Endometrial microvascular endothelial cells (primary cell): ENCODE results near the gene APBB1IP. TPM values are rescaled to one million over a fixed set of nuclear protein-coding genes. Genes with fewer than 3 reads are reported as not detected.
"Not testable (repeated sequence)": the region's sequence is repeated elsewhere in the genome, so short reads cannot be mapped to it uniquely, and the experiment has no call there.

Source experiments
- in situ Hi-C: cut with HindIII; loops from 2 replicates; pipeline ENCODE4 v1.10.0; 2017; ENCODE audit warnings: low sequenced_read_pairs, low pct_unique_long_range_greater_than_20kb; ENCODE audit errors: inconsistent ontology term
- total RNA-seq: library from RNA; depleted of rRNA; stranded (reverse); fragments of >200 nt; gene quantifications from one replicate; pipeline ENCODE4 v1.2.3, GENCODE V29; 2015; ENCODE audit errors: inconsistent ontology term

Gene APBB1IP
- not detected for total RNA-seq

GRCh38 chr10:26437637-26438461, at the start of gene APBB1IP:
Gene APBB1IP, plus strand, starts transcription at chr10:26438341. Its CDS starts 53,986 bp downstream, at chr10:26492327.
- in situ Hi-C loops: no loop called here

DNA sequence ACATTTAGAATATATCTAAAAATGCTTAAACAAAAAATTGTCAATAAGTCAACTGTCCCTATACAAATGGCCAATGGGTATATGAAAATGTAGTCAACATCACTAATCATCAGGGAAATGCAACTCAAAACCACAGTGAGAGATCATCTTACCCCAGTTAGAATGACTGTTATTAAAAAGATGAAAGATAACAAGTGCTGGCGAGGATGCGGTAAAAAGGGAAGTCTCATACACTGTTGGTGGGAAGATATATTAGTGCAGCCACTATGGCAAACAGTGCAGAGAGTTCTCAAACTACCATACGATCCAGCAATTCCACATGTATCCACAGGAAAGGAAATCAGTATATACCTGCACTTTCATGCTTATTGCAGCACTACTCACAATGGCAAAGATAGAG, 48.6 kb upstream of the APBB1IP start:
- in situ Hi-C loops: no loop called here

GRCh38 chr10:26391701-26392695, 46.1 kb upstream of the APBB1IP start:
- in situ Hi-C loops: no loop called here

DNA sequence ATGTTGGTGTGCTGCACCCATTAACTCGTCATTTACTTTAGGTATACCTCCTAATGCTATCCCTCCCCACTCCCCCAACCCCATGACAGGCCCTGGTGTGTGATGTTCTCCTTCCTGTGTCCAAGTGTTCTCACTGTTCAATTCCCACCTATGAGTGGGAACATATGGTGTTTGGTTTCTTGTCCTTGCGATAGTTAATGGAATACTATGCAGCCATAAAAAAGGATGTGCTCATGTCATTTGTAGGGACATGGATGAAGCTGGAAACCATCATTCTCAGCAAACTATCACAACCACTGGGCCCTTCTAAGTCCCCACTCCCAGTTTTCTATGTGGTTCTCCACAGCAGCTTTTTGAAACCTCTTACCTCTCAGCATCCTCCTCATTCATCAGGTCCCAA, 39.8 kb upstream of the APBB1IP start:
- in situ Hi-C loops: not testable (repeated sequence)

- in situ Hi-C loops: no loop called here
Observed at GRCh38 chr10:26407406-26407969, 30.7 kb upstream of the APBB1IP start.

DNA sequence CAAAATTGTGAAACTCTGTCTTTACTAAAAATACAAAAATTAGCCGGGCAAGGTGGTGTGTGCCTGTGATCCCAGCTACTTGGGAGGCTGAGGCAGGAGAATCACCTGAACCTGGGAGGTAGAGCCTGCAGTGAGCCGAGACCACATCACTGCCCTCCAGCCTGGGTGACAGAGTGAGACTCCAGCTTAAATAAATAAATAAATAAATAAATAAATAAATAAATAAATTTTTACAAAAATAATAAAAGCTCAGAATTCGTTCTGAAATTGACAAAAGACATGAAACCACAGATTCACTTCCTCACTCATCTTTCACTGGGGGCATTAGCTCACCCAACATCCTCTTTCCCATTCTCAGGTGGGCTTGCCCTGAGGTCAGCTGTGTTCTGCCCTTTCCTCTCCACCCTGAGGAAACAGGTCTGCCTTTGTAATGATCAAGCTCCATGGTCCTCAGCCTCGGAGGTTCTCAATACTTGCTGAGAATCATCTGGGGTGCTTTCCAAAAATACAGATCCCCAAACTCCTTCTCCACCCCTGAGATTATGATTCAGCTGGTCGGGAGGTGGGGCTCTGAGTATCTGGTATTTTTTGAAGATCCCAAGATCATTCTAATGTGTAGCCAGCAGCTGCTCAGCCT, 29.2 kb upstream of the APBB1IP start:
- in situ Hi-C loops: no loop called here

GRCh38 chr10:26410356-26410755, 27.8 kb upstream of the APBB1IP start:
- in situ Hi-C loops: no loop called here

GRCh38 chr10:26412932-26413331, 25.2 kb upstream of the APBB1IP start:
- in situ Hi-C loops: no loop called here

DNA sequence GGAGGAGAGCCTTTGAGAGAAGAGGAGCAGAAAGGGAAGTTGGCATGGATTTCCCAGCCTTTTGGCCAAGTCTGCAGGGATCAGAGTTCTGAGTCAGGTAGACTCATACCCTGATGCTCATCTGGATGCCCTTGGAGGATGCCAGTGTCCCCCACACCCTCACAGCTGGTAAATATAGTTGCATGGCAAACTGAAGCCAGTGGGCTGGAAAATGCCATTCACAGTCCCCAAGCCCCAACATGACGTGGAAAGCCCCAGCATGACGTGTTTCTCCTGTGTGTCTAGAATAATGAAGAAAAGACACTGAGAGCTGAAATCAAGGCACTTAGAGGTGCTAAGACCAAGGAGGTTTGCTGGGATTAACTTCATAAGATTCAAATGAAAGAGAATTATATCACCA, 24.8 kb upstream of the APBB1IP start:
- in situ Hi-C loops: no loop called here

DNA sequence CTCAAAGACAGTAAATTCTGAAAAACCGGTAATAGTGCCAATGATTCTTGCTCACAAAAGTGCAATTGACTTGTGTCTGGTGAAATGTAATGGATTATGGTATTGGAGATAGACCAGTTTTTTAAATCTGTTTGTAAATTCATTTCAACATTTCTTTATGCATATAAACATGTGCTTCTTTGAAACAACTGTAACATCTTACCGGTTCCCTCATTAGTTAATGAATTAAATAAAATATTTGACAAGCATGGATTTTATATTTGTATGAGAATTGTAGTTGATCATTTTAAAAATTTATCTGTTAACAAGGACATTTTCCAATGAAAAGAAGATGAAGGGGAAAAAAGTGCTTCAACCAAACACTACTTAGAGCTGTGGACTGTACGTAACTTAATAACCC, 21.0 kb upstream of the APBB1IP start:
- in situ Hi-C loops: no loop called here

DNA sequence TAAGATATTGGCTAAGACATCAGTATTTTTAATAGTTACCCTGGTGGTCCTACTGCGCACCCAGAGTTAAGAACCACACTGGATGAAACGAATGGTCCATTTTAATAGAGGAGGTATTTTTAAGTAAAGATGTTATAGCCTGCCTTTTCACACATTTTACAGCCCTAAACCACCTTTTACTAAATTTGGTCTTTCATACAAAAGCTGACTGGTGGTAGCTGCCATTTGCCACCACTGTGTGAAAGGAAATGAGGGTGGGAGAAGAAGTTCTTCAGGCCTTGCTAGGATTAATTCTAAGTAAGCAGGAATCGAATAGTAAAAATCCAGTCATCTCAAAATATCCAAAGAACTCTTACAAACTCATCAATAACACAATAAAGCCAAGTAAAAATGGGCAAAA, 15.2 kb upstream of the APBB1IP start:
- in situ Hi-C loops: no loop called here

DNA sequence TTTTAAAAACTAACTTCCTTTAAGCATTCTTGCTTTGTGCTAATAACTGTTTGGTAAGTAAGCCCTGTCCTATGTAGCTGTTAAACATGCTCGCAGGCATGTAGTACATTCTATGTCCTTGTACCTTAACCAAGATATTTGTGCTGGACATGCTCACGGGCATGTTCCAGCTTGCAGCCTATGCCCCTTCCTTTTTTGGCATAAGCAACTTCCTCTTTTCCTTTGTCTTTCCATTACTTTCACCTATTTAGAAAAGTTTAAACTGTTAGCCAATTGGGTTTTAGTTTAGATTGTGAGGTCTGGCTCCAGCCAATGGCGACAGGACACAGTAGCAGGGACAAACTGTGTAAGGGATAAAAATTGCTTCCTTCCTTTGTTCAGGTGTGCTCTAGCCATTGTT, 14.4 kb upstream of the APBB1IP start:
- in situ Hi-C loops: no loop called here

DNA sequence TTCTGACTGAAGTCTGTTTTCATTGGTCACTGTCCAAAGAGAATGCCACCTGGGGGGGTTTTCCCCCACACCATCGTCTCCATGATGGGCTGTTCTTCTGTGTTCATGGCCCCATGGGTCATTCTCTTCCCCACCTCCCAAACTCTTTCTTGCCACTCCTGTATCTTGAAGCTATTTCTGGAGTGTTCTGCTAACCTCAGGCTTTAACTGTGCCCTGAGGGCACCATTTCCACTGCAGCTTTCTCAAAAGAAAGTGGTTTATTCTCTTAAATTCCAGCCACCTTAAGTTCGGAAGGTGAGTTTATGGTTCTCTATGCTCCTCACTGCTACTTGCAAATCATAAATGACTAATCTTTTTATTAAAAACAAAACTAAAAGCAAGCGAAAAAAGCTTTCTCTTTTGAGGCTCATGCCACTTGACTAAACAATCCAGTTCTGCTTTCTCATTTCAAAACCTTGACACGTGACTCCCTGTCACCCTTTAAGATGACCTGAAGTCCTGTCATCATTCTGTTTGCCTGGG, 7.4 kb upstream of the APBB1IP start:
- in situ Hi-C loops: no loop called here

GRCh38 chr10:26432938-26433337, 5.2 kb upstream of the APBB1IP start:
- in situ Hi-C loops: no loop called here

DNA sequence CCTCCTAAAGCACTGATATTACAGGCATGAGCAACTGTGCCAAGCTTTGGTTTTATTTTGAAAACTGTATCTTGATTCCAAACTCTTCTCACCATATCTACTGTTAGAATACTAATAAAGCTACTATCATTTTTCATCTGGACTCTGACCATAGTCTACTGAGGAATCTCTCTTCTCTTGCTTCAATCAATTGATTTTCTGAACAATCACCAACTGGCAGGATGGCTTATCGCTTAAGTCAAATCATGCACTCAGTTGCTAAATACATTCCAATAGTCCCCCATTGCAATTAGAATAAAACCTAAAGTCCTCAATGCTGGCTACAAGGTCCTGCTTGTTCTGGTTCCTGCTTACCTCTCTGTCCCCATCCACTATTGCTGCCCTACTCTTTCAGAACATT, 2.3 kb upstream of the APBB1IP start:
- in situ Hi-C loops: no loop called here

DNA sequence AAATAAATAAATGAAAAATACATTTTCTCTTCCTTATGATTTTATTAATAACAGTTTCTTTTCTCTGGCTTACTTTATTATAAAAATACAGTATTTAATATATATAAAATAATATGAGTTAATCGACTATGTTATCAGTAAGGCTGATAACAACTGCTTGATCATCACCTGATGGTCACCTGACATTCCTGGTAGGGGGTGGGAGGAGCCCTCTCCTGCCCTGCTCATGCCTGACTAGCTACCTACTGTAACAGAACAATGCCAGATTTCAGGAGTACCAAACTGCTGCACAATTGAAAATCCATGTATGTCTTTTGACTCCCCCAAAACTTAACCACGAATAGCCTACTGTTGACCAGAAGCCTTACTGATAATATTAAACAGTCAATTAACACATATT, 1.3 kb upstream of the APBB1IP start:
- in situ Hi-C loops: no loop called here

DNA sequence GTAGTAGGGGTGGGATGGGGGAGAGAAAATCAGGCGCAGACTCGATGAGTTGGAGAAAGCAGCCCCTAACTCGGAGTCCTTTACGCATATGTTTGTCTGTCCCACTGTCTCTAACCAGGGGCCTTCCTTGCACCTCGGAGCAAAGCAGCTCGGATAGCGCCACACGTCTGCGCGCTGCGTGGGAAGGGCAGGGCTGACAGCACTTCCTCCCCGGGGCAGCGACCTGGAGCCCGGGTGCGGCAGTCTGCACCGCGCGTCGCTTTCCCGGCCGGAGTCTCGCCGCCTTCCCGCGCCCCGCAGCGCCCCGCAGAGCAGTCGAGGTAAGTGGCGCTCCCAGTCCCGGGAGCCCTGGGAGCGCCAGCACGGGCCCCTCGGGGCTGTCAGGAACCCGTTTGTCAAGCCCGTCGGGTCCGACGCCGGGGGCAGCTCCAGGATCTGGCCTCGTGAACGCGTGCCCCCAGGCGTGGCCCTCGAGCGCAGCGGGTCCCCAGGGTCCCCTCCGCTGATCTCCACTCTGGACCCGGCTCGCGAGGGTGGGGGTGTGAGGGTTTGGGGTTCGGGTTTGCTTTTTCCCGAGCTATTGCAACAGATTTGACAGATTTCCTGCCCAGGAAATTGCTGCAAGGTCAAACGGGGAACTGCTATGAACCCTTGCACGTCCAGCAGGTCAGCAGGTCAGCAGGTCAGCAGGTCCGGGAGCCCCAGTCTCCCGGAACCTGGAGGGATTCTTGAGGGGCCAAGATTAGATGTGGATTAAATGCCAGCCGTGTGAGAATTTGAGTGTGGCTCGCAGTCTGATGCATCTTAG, 597 bp downstream of the APBB1IP start:
- in situ Hi-C loops: no loop called here
